ENCODE measurements around the gene RBP2. TPM values are rescaled to one million over a fixed set of nuclear protein-coding genes. Genes with fewer than 3 reads are reported as not detected.

The RBP2 gene
- polyA plus RNA-seq, 1 experiment, result not detected

Other genes starting within 250 kb of the RBP2 start
- gene MRPS22, start 132.5 kb downstream of the RBP2 start, polyA plus RNA-seq (2011; rRNA removed), result 50.1 and 68.4 TPM in 2 replicates
- 263 and 331 TPM in 2 replicates for gene COPB2, start 86.9 kb downstream of the RBP2 start, polyA plus RNA-seq (2011; rRNA removed)
- 132 and 136 TPM in 2 replicates for gene RBP1, start 63.2 kb upstream of the RBP2 start, polyA plus RNA-seq (2011; rRNA removed)
- 0.22 TPM in 2 replicates for gene NMNAT3, start 201.5 kb upstream of the RBP2 start, polyA plus RNA-seq (2011; rRNA removed)

Measured in AG04450 (cell line).